SIG-M5 treated with dmso at 0.1 percent for 504 hours (cell line): Measurements from ENCODE around the gene TDRD6.
"Not testable (repeated sequence)": the region's sequence is repeated elsewhere in the genome, so short reads cannot be mapped to it uniquely, and the experiment has no call there.

Source experiments
- DNase-seq: peaks from one replicate; lab custom pipeline; 2025; ENCODE audit not compliant: unreplicated experiment; lab: John Stamatoyannopoulos, UW

The TDRD6 gene

DNA sequence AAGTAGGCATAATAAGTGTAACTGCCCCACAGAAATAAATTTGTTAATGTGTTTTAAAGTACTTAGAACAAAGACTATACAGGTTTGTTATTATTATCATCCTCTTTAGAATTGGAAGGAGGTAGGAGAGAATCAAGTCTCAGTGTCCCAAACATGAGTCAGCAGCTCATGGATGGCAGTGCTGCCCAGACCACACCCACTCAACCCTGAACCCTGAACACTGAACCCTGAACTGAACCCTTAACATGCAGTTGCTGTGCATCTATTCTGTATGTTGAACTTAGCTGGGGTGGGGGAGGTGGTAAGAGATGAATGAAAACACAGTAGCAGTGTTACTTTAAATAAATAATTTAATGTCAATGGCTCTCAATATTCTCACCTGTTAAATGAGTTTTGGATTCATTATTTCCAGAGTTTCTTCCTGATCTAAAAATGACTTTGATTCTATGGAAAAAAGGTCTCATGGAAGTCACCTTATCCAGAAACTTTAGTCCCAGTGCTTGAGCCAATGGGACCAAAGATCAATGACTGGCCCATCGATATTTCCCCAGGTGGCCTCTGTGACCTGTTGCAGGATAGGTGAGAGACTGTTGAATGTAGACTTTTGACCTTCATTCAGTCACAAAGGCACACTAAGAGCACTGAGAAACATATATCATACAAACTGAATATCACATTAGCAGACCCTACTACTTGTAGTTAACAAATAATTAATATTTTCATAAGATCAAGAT lies 55.9 kb downstream of the TDRD6 start:
- DNase-seq, result no peak

GRCh38 chr6:46744159-46744725 lies 56.6 kb downstream of the TDRD6 start:
- not testable (repeated sequence) for DNase-seq

GRCh38 chr6:46745973-46746372 lies 58.3 kb downstream of the TDRD6 start:
- DNase-seq, result no peak

DNA sequence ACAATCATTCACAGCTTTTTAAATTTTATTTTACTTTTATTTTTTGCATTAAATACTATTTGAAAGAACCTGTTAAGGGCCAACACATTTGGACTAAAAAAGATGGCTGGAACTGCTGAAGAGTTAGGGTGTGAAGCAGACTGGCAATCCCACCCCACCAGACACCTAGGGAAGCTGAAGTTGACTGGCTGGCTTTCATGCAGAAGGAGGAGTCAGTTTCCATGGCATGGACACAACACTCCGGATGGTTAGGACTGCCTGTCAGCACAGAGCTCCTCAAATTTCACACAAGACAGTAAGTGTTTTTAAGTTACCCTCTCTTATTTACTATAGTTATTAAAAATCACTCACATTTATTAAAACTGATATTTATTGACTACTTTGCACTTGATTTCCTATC lies 59.0 kb downstream of the TDRD6 start, which contains the start of gene ANKRD66:
Gene ANKRD66, plus strand, starts transcription at position 238 of the 400 bp plus-strand sequence. CDS start 5,016 bp downstream, outside the sequence.
- no peak for DNase-seq

- DNase-seq, result no peak
These were observed 61.3 kb downstream of the TDRD6 start for GRCh38 chr6:46748940-46749503.

DNA sequence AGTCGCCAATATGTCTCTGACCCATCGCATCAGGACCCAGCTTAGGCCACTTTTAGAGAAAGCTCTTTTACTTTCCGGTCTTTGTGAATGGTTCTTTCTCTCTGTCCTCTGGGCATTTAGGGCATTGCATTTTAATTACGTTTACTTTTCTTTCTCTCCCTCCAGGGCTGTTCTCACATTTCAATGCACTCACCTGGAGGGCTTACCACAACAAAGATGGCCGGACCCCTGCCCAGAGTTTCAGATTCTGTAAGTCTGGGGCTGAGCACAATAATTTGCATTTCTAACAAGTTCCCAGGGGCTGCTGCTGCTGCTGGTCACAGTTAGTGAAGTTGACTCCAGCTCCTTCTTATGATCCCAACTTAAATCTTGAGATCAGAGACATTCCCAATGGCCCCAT lies 62.0 kb downstream of the TDRD6 start:
- DNase-seq, result no peak

DNA sequence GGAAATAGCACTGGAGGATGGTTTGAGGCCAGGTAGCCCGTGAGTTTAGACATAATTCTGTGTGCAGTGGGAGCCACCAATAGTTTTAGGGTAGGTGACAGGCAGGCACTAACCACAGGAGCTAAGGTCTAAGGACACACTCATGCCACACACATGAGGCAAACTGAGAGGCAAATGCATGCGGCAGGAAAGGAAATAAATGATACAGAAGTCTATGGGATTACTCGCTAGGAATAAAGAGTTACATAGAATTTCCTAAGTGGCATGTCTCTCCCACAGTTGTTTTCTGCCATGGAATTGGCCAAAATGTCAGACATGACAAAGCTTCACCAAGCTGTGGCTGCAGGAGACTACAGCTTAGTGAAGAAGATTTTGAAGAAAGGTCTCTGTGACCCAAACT lies 64.0 kb downstream of the TDRD6 start:
- no peak for DNase-seq
